ENCODE data around the gene COG5.

The COG5 gene

GRCh38 chr7:107322015-107322414, 241.7 kb downstream of the COG5 start:
- H2AFZ ChIP-seq (ENCODE audit: low read length): no peak overlapping the region
- H3K27me3 ChIP-seq (ENCODE audit: insufficient read depth, low read length, poor library complexity, severe bottlenecking): no peaks in the 10 kb centered on the region
- H3F3A ChIP-seq (ENCODE audit: low read depth): no peaks in the 10 kb centered on the region
- TF ChIP-seq EZH2phosphoT487 (IDR thresholded peaks at IDR 0.05; ENCODE audit: borderline replicate concordance): no peak
- TF ChIP-seq CTCF (conservative IDR thresholded peaks at IDR 0.05; ENCODE audit: low read length): no peak
- no peaks in the 10 kb centered on the region for H3K79me2 ChIP-seq (ENCODE audit: insufficient read depth, low read length)
- H3K9me2 ChIP-seq (replicated peaks; ENCODE audit: low read depth, low read length): no peaks in the 10 kb centered on the region
- H4K20me1 ChIP-seq (ENCODE audit: insufficient read depth, low read length, poor library complexity, severe bottlenecking): no peaks in the 10 kb centered on the region
- H3K9ac ChIP-seq (ENCODE audit: low read depth, low read length, poor library complexity, severe bottlenecking): no peak overlapping the region
- no peak overlapping the region for H3K4me2 ChIP-seq (ENCODE audit: low read depth, low read length, poor library complexity, severe bottlenecking)
- no peak overlapping the region for H3K4me3 ChIP-seq (ENCODE audit: low read length, poor library complexity, severe bottlenecking)
- H3K36me3 ChIP-seq (ENCODE audit: insufficient read depth, low read length): peaks cover 12% of the 10 kb centered on the region; the same call in 1 of the 2 replicates
- H3K4me1 ChIP-seq (ENCODE audit: insufficient read depth, low read length, poor library complexity, severe bottlenecking): no peaks in the 10 kb centered on the region
- no peaks in the 10 kb centered on the region for H3K9me3 ChIP-seq (ENCODE audit: insufficient read depth, low read depth, low read length)

- no peaks in the 10 kb centered on the region for H3K9me2 ChIP-seq (replicated peaks; ENCODE audit: low read depth, low read length)
- no peak overlapping the region for H3K4me3 ChIP-seq (ENCODE audit: low read length, poor library complexity, severe bottlenecking)
- TF ChIP-seq EZH2phosphoT487 (IDR thresholded peaks at IDR 0.05; ENCODE audit: borderline replicate concordance) (no peak), CTCF (conservative IDR thresholded peaks at IDR 0.05; ENCODE audit: low read length) (no peak)
- H3K9me3 ChIP-seq (ENCODE audit: insufficient read depth, low read depth, low read length): no peaks in the 10 kb centered on the region
- no peaks in the 10 kb centered on the region for H3K4me1 ChIP-seq (ENCODE audit: insufficient read depth, low read length, poor library complexity, severe bottlenecking)
- H2AFZ ChIP-seq (ENCODE audit: low read length): no peak overlapping the region
- H3K36me3 ChIP-seq (ENCODE audit: insufficient read depth, low read length): peaks cover 12% of the 10 kb centered on the region; the same call in 1 of the 2 replicates
- no peaks in the 10 kb centered on the region for H3K79me2 ChIP-seq (ENCODE audit: insufficient read depth, low read length)
- H3F3A ChIP-seq (ENCODE audit: low read depth): no peaks in the 10 kb centered on the region
- no peaks in the 10 kb centered on the region for H3K27me3 ChIP-seq (ENCODE audit: insufficient read depth, low read length, poor library complexity, severe bottlenecking)
- H3K4me2 ChIP-seq (ENCODE audit: low read depth, low read length, poor library complexity, severe bottlenecking): no peak overlapping the region
- H4K20me1 ChIP-seq (ENCODE audit: insufficient read depth, low read length, poor library complexity, severe bottlenecking): no peaks in the 10 kb centered on the region
- no peak overlapping the region for H3K9ac ChIP-seq (ENCODE audit: low read depth, low read length, poor library complexity, severe bottlenecking)
Observed at GRCh38 chr7:107321611-107322010, 242.1 kb downstream of the COG5 start.

- TF ChIP-seq EZH2phosphoT487 (IDR thresholded peaks at IDR 0.05; ENCODE audit: borderline replicate concordance) (no peak), CTCF (conservative IDR thresholded peaks at IDR 0.05; ENCODE audit: low read length) (no peak)
- H3K79me2 ChIP-seq (ENCODE audit: insufficient read depth, low read length): no peaks in the 10 kb centered on the region
- no peak overlapping the region for H2AFZ ChIP-seq (ENCODE audit: low read length)
- H3F3A ChIP-seq (ENCODE audit: low read depth): no peaks in the 10 kb centered on the region
- H3K9me3 ChIP-seq (ENCODE audit: insufficient read depth, low read depth, low read length): no peaks in the 10 kb centered on the region
- H4K20me1 ChIP-seq (ENCODE audit: insufficient read depth, low read length, poor library complexity, severe bottlenecking): no peaks in the 10 kb centered on the region
- no peak overlapping the region for H3K4me2 ChIP-seq (ENCODE audit: low read depth, low read length, poor library complexity, severe bottlenecking)
- no peaks in the 10 kb centered on the region for H3K9me2 ChIP-seq (replicated peaks; ENCODE audit: low read depth, low read length)
- H3K4me3 ChIP-seq (ENCODE audit: low read length, poor library complexity, severe bottlenecking): no peak overlapping the region
- H3K27me3 ChIP-seq (ENCODE audit: insufficient read depth, low read length, poor library complexity, severe bottlenecking): no peaks in the 10 kb centered on the region
- no peak overlapping the region for H3K9ac ChIP-seq (ENCODE audit: low read depth, low read length, poor library complexity, severe bottlenecking)
- H3K4me1 ChIP-seq (ENCODE audit: insufficient read depth, low read length, poor library complexity, severe bottlenecking): no peaks in the 10 kb centered on the region
- peaks cover 12% of the 10 kb centered on the region; the same call in 1 of the 2 replicates for H3K36me3 ChIP-seq (ENCODE audit: insufficient read depth, low read length)
Observed at GRCh38 chr7:107319724-107320228, 243.9 kb downstream of the COG5 start.

Measured in Loucy (cell line).